ENCODE results near the gene MVD. TPM values are rescaled to one million over a fixed set of nuclear protein-coding genes. Genes with fewer than 3 reads are reported as not detected.
"Not testable (repeated sequence)": the region's sequence is repeated elsewhere in the genome, so short reads cannot be mapped to it uniquely, and the experiment has no call there.

Gene MVD
- total RNA-seq, 1 donor from 2014 or later, result 78.1 TPM

DNA sequence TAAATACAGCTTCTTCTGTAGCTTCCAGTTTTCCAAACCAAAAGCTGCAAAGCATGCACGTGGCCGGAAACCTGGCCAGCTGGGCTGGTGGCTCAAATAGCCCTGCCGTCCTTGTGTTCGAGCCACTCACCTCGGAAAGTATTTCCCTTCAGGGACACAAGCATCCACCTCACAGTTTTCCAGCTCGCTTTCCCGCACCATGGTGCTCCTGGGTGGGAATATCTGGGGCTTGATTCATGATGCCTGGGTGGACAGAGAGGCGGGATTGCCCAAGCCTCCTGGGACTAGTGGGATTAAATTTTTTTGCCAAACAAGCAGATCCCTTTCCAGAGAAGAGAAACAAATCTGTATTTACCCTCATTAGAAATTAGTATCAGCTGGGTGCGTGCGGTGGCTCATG is 7.1 kb upstream of the MVD start:
- no peak overlapping the region for H3K4me3 Mint-ChIP-seq (ENCODE audit: low read depth)
- no peak for DNase-seq (ENCODE audit: low spot score, unreplicated experiment)
- no peaks in the 10 kb centered on the region for H3K9me3 Mint-ChIP-seq (ENCODE audit: low read depth)
- no peaks in the 10 kb centered on the region for H3K27me3 Mint-ChIP-seq
- TF ChIP-seq, protein P1, sequence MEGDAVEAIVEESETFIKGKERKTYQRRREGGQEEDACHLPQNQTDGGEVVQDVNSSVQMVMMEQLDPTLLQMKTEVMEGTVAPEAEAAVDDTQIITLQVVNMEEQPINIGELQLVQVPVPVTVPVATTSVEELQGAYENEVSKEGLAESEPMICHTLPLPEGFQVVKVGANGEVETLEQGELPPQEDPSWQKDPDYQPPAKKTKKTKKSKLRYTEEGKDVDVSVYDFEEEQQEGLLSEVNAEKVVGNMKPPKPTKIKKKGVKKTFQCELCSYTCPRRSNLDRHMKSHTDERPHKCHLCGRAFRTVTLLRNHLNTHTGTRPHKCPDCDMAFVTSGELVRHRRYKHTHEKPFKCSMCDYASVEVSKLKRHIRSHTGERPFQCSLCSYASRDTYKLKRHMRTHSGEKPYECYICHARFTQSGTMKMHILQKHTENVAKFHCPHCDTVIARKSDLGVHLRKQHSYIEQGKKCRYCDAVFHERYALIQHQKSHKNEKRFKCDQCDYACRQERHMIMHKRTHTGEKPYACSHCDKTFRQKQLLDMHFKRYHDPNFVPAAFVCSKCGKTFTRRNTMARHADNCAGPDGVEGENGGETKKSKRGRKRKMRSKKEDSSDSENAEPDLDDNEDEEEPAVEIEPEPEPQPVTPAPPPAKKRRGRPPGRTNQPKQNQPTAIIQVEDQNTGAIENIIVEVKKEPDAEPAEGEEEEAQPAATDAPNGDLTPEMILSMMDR (IDR thresholded peaks at IDR 0.05; ENCODE audit: unreplicated experiment), result no peak
- H3K36me3 Mint-ChIP-seq (ENCODE audit: insufficient read depth), result peaks cover 1% of the 10 kb centered on the region
- H3K27ac Mint-ChIP-seq, result no peak overlapping the region
- H3K4me1 Mint-ChIP-seq (ENCODE audit: low read depth), result no peaks in the 10 kb centered on the region

DNA sequence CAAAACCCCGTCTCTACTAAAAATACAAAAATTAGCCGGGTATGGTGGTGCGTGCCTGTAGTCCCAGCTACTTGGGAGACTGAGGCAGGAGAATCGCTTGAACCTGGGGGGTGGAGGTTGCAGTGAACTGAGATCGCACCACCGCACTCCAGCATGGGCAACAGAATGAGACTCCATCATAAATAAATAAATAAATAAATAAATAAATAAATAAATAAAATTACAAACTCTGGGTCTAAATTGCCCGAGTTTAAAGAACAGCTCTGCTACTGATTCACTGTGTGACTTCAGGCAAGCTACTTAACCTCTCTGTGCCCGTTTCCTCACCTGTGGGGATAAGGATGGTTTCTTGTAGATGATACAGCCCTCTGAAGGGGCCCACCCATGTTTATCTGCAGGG is 6.6 kb upstream of the MVD start:
- H3K27me3 Mint-ChIP-seq; DNase-seq (ENCODE audit: low spot score, unreplicated experiment); H3K27ac Mint-ChIP-seq; H3K36me3 Mint-ChIP-seq (ENCODE audit: insufficient read depth); H3K4me3 Mint-ChIP-seq (ENCODE audit: low read depth); H3K4me1 Mint-ChIP-seq (ENCODE audit: low read depth); H3K9me3 Mint-ChIP-seq (ENCODE audit: low read depth): not testable (repeated sequence)

DNA sequence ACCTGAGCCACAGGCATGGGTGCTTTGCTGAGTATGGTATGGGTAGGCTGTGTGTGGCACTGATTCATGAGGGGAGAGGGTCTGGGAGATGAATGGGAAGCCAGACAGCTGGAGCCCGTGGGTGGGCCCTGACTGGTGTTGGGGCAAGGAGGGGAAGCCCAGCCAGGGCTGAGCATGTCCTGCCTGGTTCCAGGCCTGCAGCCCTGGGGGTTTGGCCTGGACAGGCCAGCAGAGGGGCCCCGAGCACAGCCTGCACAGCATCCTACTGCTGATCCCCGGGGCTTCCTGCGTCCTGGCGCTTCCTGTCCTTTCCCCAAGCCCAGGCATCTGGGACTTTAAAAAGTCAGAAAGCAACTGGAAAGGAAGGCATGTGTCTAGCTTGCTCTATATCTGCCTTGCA is 4.6 kb upstream of the MVD start:
- Mint-ChIP-seq H3K4me3 (ENCODE audit: low read depth) (no peak overlapping the region), H3K27ac (no peak overlapping the region), H3K4me1 (ENCODE audit: low read depth) (no peaks in the 10 kb centered on the region), H3K9me3 (ENCODE audit: low read depth) (no peaks in the 10 kb centered on the region), H3K36me3 (ENCODE audit: insufficient read depth) (peaks cover 1% of the 10 kb centered on the region), H3K27me3 (no peaks in the 10 kb centered on the region)
- no peak for DNase-seq (ENCODE audit: low spot score, unreplicated experiment)
- TF ChIP-seq, protein P1 (IDR thresholded peaks at IDR 0.05; ENCODE audit: unreplicated experiment), result no peak

DNA sequence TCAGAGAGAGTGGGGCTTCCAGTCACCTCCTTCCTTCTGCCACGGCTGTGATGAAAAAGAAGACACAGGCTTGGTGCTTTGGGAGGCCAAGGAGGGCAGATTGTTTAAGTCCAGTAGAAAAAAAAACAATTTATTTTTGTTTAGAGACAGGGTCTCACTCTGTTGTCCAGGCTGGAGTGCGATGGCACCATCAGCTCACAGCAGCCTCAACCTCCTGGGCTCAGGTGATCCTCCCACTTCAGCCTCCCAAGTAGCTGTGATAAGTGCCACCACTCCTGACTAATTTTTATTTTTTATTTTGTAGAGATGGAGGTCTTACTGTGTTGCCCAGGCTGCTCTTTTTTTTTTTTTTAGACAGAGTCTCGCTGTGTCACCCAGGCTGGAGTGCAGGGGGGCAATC is 2.7 kb upstream of the MVD start:
- Mint-ChIP-seq H3K36me3 (ENCODE audit: insufficient read depth) (peaks cover 1% of the 10 kb centered on the region), H3K4me1 (ENCODE audit: low read depth) (peaks cover 6% of the 10 kb centered on the region), H3K4me3 (ENCODE audit: low read depth) (peak overlapping the region; percentile 52), H3K27me3 (no peaks in the 10 kb centered on the region), H3K27ac (no peak overlapping the region), H3K9me3 (ENCODE audit: low read depth) (no peaks in the 10 kb centered on the region)
- TF ChIP-seq, protein P1 (IDR thresholded peaks at IDR 0.05; ENCODE audit: unreplicated experiment), result no peak
- DNase-seq (ENCODE audit: low spot score, unreplicated experiment), result no peak

DNA sequence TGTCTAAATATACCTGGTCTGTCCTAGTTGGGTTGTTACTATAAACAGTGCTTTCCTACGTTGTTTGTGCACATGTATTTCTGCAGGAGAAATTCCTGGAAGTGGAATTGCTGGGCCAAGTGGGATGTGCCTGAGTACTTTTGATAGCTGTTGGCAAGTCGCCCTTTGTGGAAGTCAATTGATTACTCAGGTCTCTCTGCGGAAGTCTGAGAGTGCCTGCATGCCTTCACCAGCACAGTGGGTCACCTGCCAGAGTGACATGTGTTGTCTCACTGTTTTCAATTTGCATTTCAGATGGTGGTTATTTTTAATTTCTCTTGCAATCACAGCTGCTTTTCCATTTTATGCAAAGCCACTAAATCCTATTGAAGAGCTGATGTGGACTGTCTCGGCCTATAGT is 2.3 kb upstream of the MVD start:
- no peak for DNase-seq (ENCODE audit: low spot score, unreplicated experiment)
- Mint-ChIP-seq H3K36me3 (ENCODE audit: insufficient read depth) (peaks cover 3% of the 10 kb centered on the region), H3K27ac (no peak overlapping the region), H3K4me3 (ENCODE audit: low read depth) (peak overlapping the region; percentile 52), H3K27me3 (no peaks in the 10 kb centered on the region), H3K4me1 (ENCODE audit: low read depth) (peaks cover 6% of the 10 kb centered on the region), H3K9me3 (ENCODE audit: low read depth) (no peaks in the 10 kb centered on the region)
- TF ChIP-seq, protein P1 (IDR thresholded peaks at IDR 0.05; ENCODE audit: unreplicated experiment), result no peak

DNA sequence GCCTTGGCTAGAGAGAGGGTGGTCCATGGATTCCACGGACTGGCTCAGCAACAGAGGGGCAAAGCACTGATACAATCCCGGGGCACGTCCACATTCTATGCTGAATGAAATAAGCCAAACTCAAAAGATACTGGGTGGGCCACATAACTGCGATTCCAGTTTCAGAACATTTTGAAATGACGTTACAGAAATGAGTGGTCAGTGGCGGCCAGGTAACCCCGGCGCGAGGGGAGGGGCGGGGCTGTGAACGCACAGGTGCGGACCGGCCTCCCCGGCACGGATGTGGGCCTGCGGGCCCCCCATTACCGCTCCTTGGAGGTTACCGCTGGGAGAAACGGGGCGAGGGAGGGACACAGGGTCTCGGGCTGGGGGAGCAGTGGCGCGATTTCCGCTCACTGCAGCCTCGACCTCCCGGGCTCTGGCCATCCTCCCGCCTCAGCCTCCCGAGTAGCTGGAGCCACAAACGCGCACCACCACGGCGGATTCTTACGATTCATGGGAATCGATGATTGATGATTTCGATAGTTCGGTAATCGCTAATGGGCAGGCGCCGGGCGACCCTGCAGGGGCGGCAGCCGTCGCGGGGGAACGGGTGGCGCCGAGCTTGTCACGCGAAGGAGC is 559 bp downstream of the MVD start:
- Mint-ChIP-seq H3K9me3 (ENCODE audit: low read depth) (no peaks in the 10 kb centered on the region), H3K4me1 (ENCODE audit: low read depth) (peaks cover 6% of the 10 kb centered on the region), H3K36me3 (ENCODE audit: insufficient read depth) (peaks cover 4% of the 10 kb centered on the region), H3K27ac (peak overlapping the region; percentile 55), H3K4me3 (ENCODE audit: low read depth) (peak overlapping the region; percentile 89), H3K27me3 (no peaks in the 10 kb centered on the region)
- DNase-seq (ENCODE audit: low spot score, unreplicated experiment), result peak; percentile 16
- TF ChIP-seq, protein P1 (IDR thresholded peaks at IDR 0.05; ENCODE audit: unreplicated experiment), result no peak
